Choroid plexus epithelial cell (primary cell): ENCODE results near the gene PLS1.

Source experiments
- DNase-seq: peaks from one replicate; pipeline ENCODE4 v3.0.0-alpha.2; 2010; ENCODE audit warnings: low read depth
- H3K4me3 ChIP-seq: 2 replicates; pipeline ENCODE4 v1.5.1; 2011; ENCODE audit warnings: low read depth, mild to moderate bottlenecking, control low read depth, low read length, moderate library complexity
- CTCF ChIP-seq: conservative IDR thresholded peaks from 2 replicates; pipeline ENCODE4 v1.5.1; 2011; ENCODE audit warnings: low read depth, mild to moderate bottlenecking, control low read depth, inconsistent platforms, low read length, moderate library complexity

Gene PLS1

DNA sequence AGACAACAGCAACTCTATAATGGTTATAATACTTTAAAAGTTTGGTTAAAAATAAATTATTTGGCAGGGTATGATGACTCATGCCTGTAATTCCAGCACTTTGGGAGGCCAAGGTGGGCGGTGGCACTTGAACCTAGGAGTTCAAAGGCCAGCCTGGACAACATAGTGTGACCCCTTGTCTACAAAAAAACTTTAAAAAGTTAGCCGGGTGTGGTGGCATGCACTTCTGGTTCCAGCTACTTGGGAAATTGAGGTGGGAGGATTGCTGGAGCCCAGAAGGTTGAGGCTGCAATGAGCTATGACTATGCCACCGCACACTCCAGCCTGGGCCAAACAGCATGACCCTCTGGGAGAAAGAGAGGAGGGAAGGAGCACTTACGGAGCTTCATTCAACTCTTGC lies 119.9 kb downstream of the PLS1 start:
- no peak for DNase-seq
- H3K4me3 ChIP-seq: no peak overlapping the region
- no peak for TF ChIP-seq CTCF

- TF ChIP-seq CTCF: no peak
- H3K4me3 ChIP-seq: peak overlapping the region; percentile 73
- DNase-seq: no peak
Measured at GRCh38 chr3:142723665-142723967, 127.4 kb downstream of the PLS1 start.

GRCh38 chr3:142723968-142724681 lies 127.9 kb downstream of the PLS1 start, which contains the start of gene TRPC1:
TSS of gene TRPC1 (plus strand) at chr3:142724034. CDS start at chr3:142724560, 526 bp downstream.
- TF ChIP-seq CTCF: no peak
- peak within 1 kb of the TSS; percentile 73 for H3K4me3 ChIP-seq
- DNase-seq: peak; percentile 75

DNA sequence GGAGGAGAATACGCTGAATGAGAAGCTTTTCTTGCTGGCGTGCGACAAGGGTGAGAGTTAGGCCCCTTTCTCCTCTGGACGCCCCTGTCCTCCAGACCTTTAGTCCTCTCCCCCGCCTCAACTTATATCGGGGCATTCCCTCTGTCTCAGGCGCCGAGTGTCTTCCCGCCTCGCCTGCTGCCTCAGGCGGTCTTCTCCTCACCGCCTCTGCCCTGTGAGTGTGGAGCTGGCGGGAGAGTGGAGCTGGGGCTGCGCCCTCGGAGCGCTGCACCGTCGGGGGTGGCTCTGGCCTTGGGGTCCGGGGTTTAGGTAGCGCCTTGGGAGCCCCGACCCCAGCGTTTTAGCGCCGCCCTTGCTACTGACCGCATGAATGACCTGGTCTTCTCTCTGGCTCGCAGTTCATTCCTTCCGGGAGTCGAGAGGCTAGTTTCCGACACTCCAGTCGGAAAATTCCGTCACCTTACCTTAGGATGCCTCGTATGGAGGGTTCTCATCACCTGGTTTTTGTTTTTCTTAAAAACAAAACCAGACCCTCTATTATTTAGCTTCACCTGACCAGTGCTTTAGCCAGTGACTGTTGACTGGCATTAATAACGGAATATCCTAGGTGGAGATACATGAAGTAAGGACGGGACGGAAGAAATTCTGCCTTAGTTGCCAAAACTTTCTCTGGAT lies 128.6 kb downstream of the PLS1 start:
- peak; percentile 31 for DNase-seq
- peak overlapping the region; percentile 73 for H3K4me3 ChIP-seq
- TF ChIP-seq CTCF: no peak

- TF ChIP-seq CTCF: no peak
- DNase-seq: no peak
- H3K4me3 ChIP-seq: peak overlapping the region; percentile 73
Measured at GRCh38 chr3:142725357-142725739, 129.2 kb downstream of the PLS1 start.

DNA sequence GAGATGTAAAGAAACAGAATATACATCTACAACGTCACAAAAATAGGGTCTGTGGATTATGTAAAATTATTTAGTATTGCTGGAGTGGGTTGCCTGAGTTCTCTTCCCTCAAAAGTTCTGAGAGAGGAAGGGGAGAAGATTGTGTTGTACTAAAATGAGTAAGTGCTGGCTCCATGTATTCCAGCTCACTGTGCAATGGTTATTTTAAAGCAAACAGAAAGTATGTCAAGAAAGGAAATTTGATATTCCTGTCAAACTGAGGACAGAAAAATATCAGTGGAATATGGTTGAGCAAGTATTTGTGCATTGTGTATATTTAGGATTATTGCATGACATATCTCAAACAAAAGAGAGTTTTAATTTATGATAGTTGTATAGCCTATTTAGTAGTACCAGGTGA lies 129.8 kb downstream of the PLS1 start:
- H3K4me3 ChIP-seq: no peak overlapping the region
- DNase-seq: peak; percentile 41
- no peak for TF ChIP-seq CTCF

- no peak for DNase-seq
- no peak overlapping the region for H3K4me3 ChIP-seq
- no peak for TF ChIP-seq CTCF
Measured at GRCh38 chr3:142732066-142732465, 135.9 kb downstream of the PLS1 start.
